ENCODE data around the gene SLC38A10. TPM values are rescaled to one million over a fixed set of nuclear protein-coding genes. Genes with fewer than 3 reads are reported as not detected.
A peak's percentile ranks its signal among the peaks of the same experiment; 100 is the strongest.

Gene SLC38A10
- total RNA-seq, 1 experiment from 2014 or later: 109 TPM

DNA sequence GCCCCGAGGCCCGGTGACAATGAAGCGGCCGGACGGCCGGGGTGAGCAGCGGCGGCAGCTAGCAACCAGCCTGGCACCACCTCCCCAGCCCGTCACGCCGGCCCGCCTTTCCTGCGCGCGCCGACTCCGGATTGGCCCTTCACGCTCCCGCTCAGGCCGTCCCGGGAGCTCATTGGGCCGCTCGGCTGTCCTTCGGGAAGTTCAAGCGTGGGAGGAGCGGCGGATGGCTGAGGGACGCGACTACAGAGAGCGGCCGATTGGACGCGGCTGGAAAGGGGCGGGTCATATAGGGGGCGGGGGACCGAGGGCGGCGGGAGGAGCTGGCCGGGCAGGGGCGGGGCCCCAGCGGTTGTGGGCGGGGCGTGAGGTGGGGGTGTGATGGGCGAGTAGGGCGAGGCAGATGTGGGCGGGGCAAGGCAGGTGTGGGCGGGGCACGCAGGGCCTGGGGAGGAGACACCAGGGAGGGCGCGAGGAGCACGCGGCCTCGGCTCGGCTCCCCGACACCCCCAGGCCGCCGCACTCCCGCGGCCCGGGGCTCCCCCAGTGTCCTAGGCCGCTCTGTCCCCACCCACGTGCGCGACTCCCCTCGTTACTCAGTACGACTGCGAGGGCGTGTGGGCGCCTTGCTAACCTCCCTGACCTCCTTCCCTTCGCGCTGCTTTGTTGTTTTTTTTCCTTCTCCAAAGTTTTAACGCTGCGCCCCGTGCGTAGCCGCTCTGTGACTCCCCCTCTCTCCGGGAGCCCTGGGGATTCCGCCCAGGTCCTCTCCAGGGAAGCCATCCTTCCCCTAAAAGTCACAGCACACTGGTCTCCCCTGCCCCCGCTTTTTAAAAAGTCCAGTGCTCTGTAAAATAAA lies 72.0 kb downstream of the SLC38A10 start, which contains the start of gene CEP131 (continued):
- TF ChIP-seq TCF7L2 (IDR thresholded peaks at IDR 0.05; ENCODE audit: borderline replicate concordance, extremely low read depth, insufficient read depth, insufficient read length): peak; percentile 47
- TF ChIP-seq CBX3 (IDR thresholded peaks at IDR 0.05; ENCODE audit: low read depth): no peak
- TF ChIP-seq SP1 (IDR thresholded peaks at IDR 0.05; ENCODE audit: low read depth): peak; percentile 100
- no peak for TF ChIP-seq JUND (IDR thresholded peaks at IDR 0.05)
- TF ChIP-seq EZH2phosphoT487 (IDR thresholded peaks at IDR 0.05; ENCODE audit: borderline replicate concordance): no peak
- no peak for TF ChIP-seq ELF1 (IDR thresholded peaks at IDR 0.05; ENCODE audit: borderline replicate concordance, low read depth)

DNA sequence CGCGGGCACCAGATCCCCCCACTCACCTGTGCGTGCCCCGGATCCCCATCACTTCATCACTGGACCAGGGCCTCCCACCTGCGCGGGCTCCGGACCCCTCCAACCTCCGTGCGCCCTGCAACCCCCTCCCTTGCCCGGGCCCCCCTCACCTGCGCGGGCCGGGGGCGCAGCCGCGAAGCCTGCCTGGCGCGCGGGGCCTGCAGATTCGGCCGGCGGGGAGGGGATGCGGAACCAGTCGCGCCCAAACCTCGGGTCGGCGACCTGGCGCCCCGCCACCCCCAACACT lies 72.5 kb downstream of the SLC38A10 start:
- no TSS peak for BruUV-seq (replicated peaks)
- Histone ChIP-seq H3K9me3 (ENCODE audit: control insufficient read depth in 1 of 2, insufficient read depth in 1 of 2, low read depth in 1 of 2, low read length in 2 of 2) (0 out of 4 replicates have a peak, but pooled peaks cover 0 to 4% of the 10 kb centered on the region in 2 experiments), H3K36me3 (ENCODE audit: control insufficient read depth in 1 of 2, insufficient read depth in 2 of 2, low read length in 2 of 2) (peaks cover 0 to 10% of the 10 kb centered on the region in 2 experiments; a peak in 2 of 4 replicates), H4K20me1 (ENCODE audit: insufficient read depth) (no peaks in the 10 kb centered on the region), H2AFZ (ENCODE audit: low read depth, low read length, poor library complexity, severe bottlenecking) (no peak overlapping the region), H3K27ac (ENCODE audit: low read depth, low read length) (peak overlapping the region; percentile 74), H3K4me3 (replicated peaks in 1 of 2; ENCODE audit: low read depth in 1 of 2, low read length in 2 of 2) (peak overlapping the region; percentile 84 to 90), H3K4me1 (ENCODE audit: control insufficient read depth in 1 of 2, insufficient read depth in 2 of 2, low read length in 2 of 2) (peaks cover 20 to 29% of the 10 kb centered on the region in 2 experiments), H3K79me2 (ENCODE audit: insufficient read depth, low read length) (peaks cover 15% of the 10 kb centered on the region; the same call in 1 of the 2 replicates), H3K27me3 (ENCODE audit: insufficient read depth, low read length) (no peaks in the 10 kb centered on the region), H3K9me2 (ENCODE audit: insufficient read depth) (no peaks in the 10 kb centered on the region), H3K9ac (ENCODE audit: low read length) (peak overlapping the region; percentile 87), H3K4me2 (ENCODE audit: low read length) (peak overlapping the region; percentile 92)
- ATAC-seq (peak; percentile 3), DNase-seq (ENCODE audit: low read depth, low spot score) (no peak)
- ChIA-PET CTCF (interaction anchor here (0.6 to 1.2 kb wide), 10 partner anchors 9 to 323 kb away, joined by 3 to 7 read pairs (median 4); partner anchors contain the start of genes NDUFAF8 and TEPSIN), RAD21 (ENCODE audit: low non-redundant PET in 1 of 2, low total read pairs in 2 of 2, uncharacterized antibody in 2 of 2, unreplicated experiment in 2 of 2) (interaction anchor here in 1 of 2 experiments (0.7 to 0.9 kb wide), 3 partner anchors 16 to 463 kb away, joined by 3 to 8 read pairs (median 4); partner anchors contain the start of genes NDUFAF8 and TEPSIN), POLR2A (interaction anchor here (0.6 to 1.2 kb wide), 8 partner anchors 15 to 768 kb away, joined by 3 to 9 read pairs (median 4); partner anchors contain the start of genes BAHCC1, NDUFAF8 and TEPSIN)
- TF ChIP-seq ZNF274 (IDR thresholded peaks at IDR 0.05; ENCODE audit: low read depth, low read length) (no peak), ZFX (IDR thresholded peaks at IDR 0.05) (0 out of 2 replicates have a peak, but pooled peaks have one; percentile 36)
- intact Hi-C loops (cut with micrococcal nuclease): loop anchor here (10.0 kb wide), 1 partner anchor 238 kb away; no protein-coding TSS in a partner anchor
